Dendritic cell treated with granulocyte-macrophage colony-stimulating factor and Interleukin-4, amounts not matched to agents 40 ng/mL and 50 ng/mL, for 4 days (primary cell): ENCODE measurements around the gene ALPL.

Source experiments
- H3K27ac Mint-ChIP-seq: one replicate; pipeline ENCODE4 v1.8.0; 2022; ENCODE audit warnings: mild to moderate bottlenecking, mixed read lengths
- H3K27me3 Mint-ChIP-seq: one replicate; pipeline ENCODE4 v1.8.0; 2022; ENCODE audit warnings: mild to moderate bottlenecking, mixed read lengths
- H3K36me3 Mint-ChIP-seq: one replicate; pipeline ENCODE4 v1.8.0; 2022; ENCODE audit warnings: low read depth, mixed read lengths
- H3K4me1 Mint-ChIP-seq: one replicate; pipeline ENCODE4 v1.8.0; 2022; ENCODE audit warnings: low read depth, mixed read lengths
- H3K4me3 Mint-ChIP-seq: one replicate; pipeline ENCODE4 v1.8.0; 2022; ENCODE audit warnings: mild to moderate bottlenecking, moderate library complexity, mixed read lengths
- H3K9me3 Mint-ChIP-seq: one replicate; pipeline ENCODE4 v1.8.0; 2022; ENCODE audit warnings: mixed read lengths
- intact Hi-C: fragments of 100-400 bp; cut with micrococcal nuclease; formaldehyde crosslinking; loops from one replicate; pipeline ENCODE4 v1.15.0; 2022

ALPL gene

GRCh38 chr1:21544095-21544494 lies 34.9 kb downstream of the ALPL start:
- peaks cover 40% of the 10 kb centered on the region for H3K27me3 Mint-ChIP-seq
- H3K27ac Mint-ChIP-seq, result no peak overlapping the region
- H3K36me3 Mint-ChIP-seq, result no peaks in the 10 kb centered on the region
- H3K4me1 Mint-ChIP-seq, result peaks cover 9% of the 10 kb centered on the region
- no peak overlapping the region for H3K4me3 Mint-ChIP-seq
- intact Hi-C loops, result no loop called here
- H3K9me3 Mint-ChIP-seq, result no peaks in the 10 kb centered on the region

GRCh38 chr1:21546122-21546825 lies 37.1 kb downstream of the ALPL start:
- intact Hi-C loops, result no loop called here
- H3K9me3 Mint-ChIP-seq, result no peaks in the 10 kb centered on the region
- H3K4me3 Mint-ChIP-seq, result no peak overlapping the region
- no peak overlapping the region for H3K27ac Mint-ChIP-seq
- peaks cover 38% of the 10 kb centered on the region for H3K27me3 Mint-ChIP-seq
- H3K4me1 Mint-ChIP-seq, result peaks cover 15% of the 10 kb centered on the region
- no peaks in the 10 kb centered on the region for H3K36me3 Mint-ChIP-seq

GRCh38 chr1:21547876-21548275 lies 38.7 kb downstream of the ALPL start:
- Mint-ChIP-seq H3K4me1 (peaks cover 15% of the 10 kb centered on the region), H3K4me3 (no peak overlapping the region), H3K36me3 (no peaks in the 10 kb centered on the region), H3K27ac (no peak overlapping the region), H3K27me3 (peaks cover 34% of the 10 kb centered on the region), H3K9me3 (no peaks in the 10 kb centered on the region)
- intact Hi-C loops, result no loop called here

- Mint-ChIP-seq H3K4me1 (peaks cover 15% of the 10 kb centered on the region), H3K27ac (no peak overlapping the region), H3K4me3 (no peak overlapping the region), H3K9me3 (no peaks in the 10 kb centered on the region), H3K27me3 (peaks cover 45% of the 10 kb centered on the region), H3K36me3 (no peaks in the 10 kb centered on the region)
- intact Hi-C loops, result no loop called here
Observed at GRCh38 chr1:21550097-21550496, 40.9 kb downstream of the ALPL start.

- Mint-ChIP-seq H3K27ac (no peak overlapping the region), H3K9me3 (no peaks in the 10 kb centered on the region), H3K4me3 (no peak overlapping the region), H3K4me1 (peaks cover 13% of the 10 kb centered on the region), H3K36me3 (no peaks in the 10 kb centered on the region), H3K27me3 (peaks cover 54% of the 10 kb centered on the region)
- intact Hi-C loops, result no loop called here
Observed at GRCh38 chr1:21550866-21551475, 41.7 kb downstream of the ALPL start.

GRCh38 chr1:21552715-21553114 lies 43.5 kb downstream of the ALPL start:
- intact Hi-C loops, result no loop called here
- no peaks in the 10 kb centered on the region for H3K9me3 Mint-ChIP-seq
- H3K36me3 Mint-ChIP-seq, result no peaks in the 10 kb centered on the region
- H3K27ac Mint-ChIP-seq, result no peak overlapping the region
- H3K4me1 Mint-ChIP-seq, result peaks cover 6% of the 10 kb centered on the region
- peaks cover 62% of the 10 kb centered on the region for H3K27me3 Mint-ChIP-seq
- no peak overlapping the region for H3K4me3 Mint-ChIP-seq

GRCh38 chr1:21553116-21553926 lies 44.1 kb downstream of the ALPL start:
- intact Hi-C loops, result no loop called here
- H3K36me3 Mint-ChIP-seq, result no peaks in the 10 kb centered on the region
- H3K4me3 Mint-ChIP-seq, result no peak overlapping the region
- H3K27me3 Mint-ChIP-seq, result peaks cover 65% of the 10 kb centered on the region
- peaks cover 6% of the 10 kb centered on the region for H3K4me1 Mint-ChIP-seq
- H3K9me3 Mint-ChIP-seq, result no peaks in the 10 kb centered on the region
- no peak overlapping the region for H3K27ac Mint-ChIP-seq

- no peaks in the 10 kb centered on the region for H3K4me1 Mint-ChIP-seq
- no peak overlapping the region for H3K4me3 Mint-ChIP-seq
Observed at GRCh38 chr1:21559788-21560567, 50.8 kb downstream of the ALPL start.

GRCh38 chr1:21560916-21561638 lies 51.9 kb downstream of the ALPL start:
- peaks cover 40% of the 10 kb centered on the region for H3K27me3 Mint-ChIP-seq
- no peak overlapping the region for H3K4me3 Mint-ChIP-seq
- intact Hi-C loops, result no loop called here
- H3K36me3 Mint-ChIP-seq, result no peaks in the 10 kb centered on the region
- no peak overlapping the region for H3K27ac Mint-ChIP-seq
- no peaks in the 10 kb centered on the region for H3K4me1 Mint-ChIP-seq
- H3K9me3 Mint-ChIP-seq, result no peaks in the 10 kb centered on the region

More at GRCh38 chr1:21559788-21560567, 50.8 kb downstream of the ALPL start:
- Mint-ChIP-seq H3K27ac (no peak overlapping the region), H3K36me3 (no peaks in the 10 kb centered on the region), H3K9me3 (no peaks in the 10 kb centered on the region), H3K27me3 (peaks cover 49% of the 10 kb centered on the region)
- intact Hi-C loops, result no loop called here

GRCh38 chr1:21562896-21563295 lies 53.7 kb downstream of the ALPL start:
- Mint-ChIP-seq H3K4me3 (no peak overlapping the region), H3K4me1 (no peaks in the 10 kb centered on the region), H3K36me3 (no peaks in the 10 kb centered on the region), H3K27me3 (peaks cover 30% of the 10 kb centered on the region), H3K9me3 (no peaks in the 10 kb centered on the region), H3K27ac (no peak overlapping the region)
- intact Hi-C loops, result no loop called here

GRCh38 chr1:21563971-21564370 lies 54.7 kb downstream of the ALPL start:
- intact Hi-C loops, result no loop called here
- H3K4me3 Mint-ChIP-seq, result no peak overlapping the region
- no peaks in the 10 kb centered on the region for H3K4me1 Mint-ChIP-seq

GRCh38 chr1:21564521-21565095 lies 55.4 kb downstream of the ALPL start:
- no peak overlapping the region for H3K27ac Mint-ChIP-seq
- H3K36me3 Mint-ChIP-seq, result no peaks in the 10 kb centered on the region
- no peaks in the 10 kb centered on the region for H3K9me3 Mint-ChIP-seq
- no peak overlapping the region for H3K4me3 Mint-ChIP-seq
- peaks cover 17% of the 10 kb centered on the region for H3K27me3 Mint-ChIP-seq
- no peaks in the 10 kb centered on the region for H3K4me1 Mint-ChIP-seq
- intact Hi-C loops, result no loop called here

More at GRCh38 chr1:21563971-21564370, 54.7 kb downstream of the ALPL start:
- Mint-ChIP-seq H3K9me3 (no peaks in the 10 kb centered on the region), H3K27ac (no peak overlapping the region), H3K27me3 (peaks cover 23% of the 10 kb centered on the region), H3K36me3 (no peaks in the 10 kb centered on the region)

- H3K9me3 Mint-ChIP-seq, result no peaks in the 10 kb centered on the region
- H3K4me1 Mint-ChIP-seq, result no peaks in the 10 kb centered on the region
- H3K36me3 Mint-ChIP-seq, result no peaks in the 10 kb centered on the region
Observed at GRCh38 chr1:21565285-21565684, 56.1 kb downstream of the ALPL start.

More at GRCh38 chr1:21565285-21565684, 56.1 kb downstream of the ALPL start:
- peaks cover 14% of the 10 kb centered on the region for H3K27me3 Mint-ChIP-seq
- intact Hi-C loops, result no loop called here
- no peak overlapping the region for H3K27ac Mint-ChIP-seq
- H3K4me3 Mint-ChIP-seq, result no peak overlapping the region
